IMR-90 (cell line): ENCODE measurements around the gene MAPK10. TPM values are rescaled to one million over a fixed set of nuclear protein-coding genes. Genes with fewer than 3 reads are reported as not detected.

Experiments
- ATAC-seq: fragments of 200-7000 bp; cut with Tn5 transposase; 2 replicates; pipeline ENCODE4 v1.9.1; 2020; ENCODE audit warnings: low read depth, mild to moderate bottlenecking, moderate library complexity
- BruUV-seq: library from RNA; stranded (reverse); fragments of 400-500 nt; replicated peaks from 2 replicates; lab custom pipeline; 2021; lab: Mats Ljungman, UMichigan
- CTCF ChIA-PET: fragments of 300-600 bp; formaldehyde crosslinking; extraction: SDS; loops from one replicate; lab custom pipeline; 2021; ENCODE audit warnings: antibody characterized with exemption; lab: Yijun Ruan, JAX
- POLR2A ChIA-PET: fragments of 300-600 bp; sonication (Branson Sonifier 250); formaldehyde crosslinking; loops from one replicate; lab custom pipeline; 2022; ENCODE audit warnings: antibody characterized with exemption; ENCODE audit not compliant: unreplicated experiment; lab: Charles Lee
- DNase-seq: peaks from one replicate; pipeline ENCODE4 v3.0.0; 2013
- H2AFZ ChIP-seq: replicated peaks from 2 replicates; pipeline ENCODE3; 2013; ENCODE audit warnings: low read length, mild to moderate bottlenecking; ENCODE audit not compliant: poor library complexity
- H2AK5ac ChIP-seq: 2 replicates; pipeline ENCODE4 v1.6.1; 2013; ENCODE audit warnings: low read depth, low read length, inconsistent platforms
- H2AK9ac ChIP-seq: replicated peaks from 2 replicates; pipeline ENCODE3; 2013; ENCODE audit warnings: mild to moderate bottlenecking, low read depth, low read length, moderate library complexity; ENCODE audit not compliant: poor library complexity
- H2BK120ac ChIP-seq: 2 replicates; pipeline ENCODE4 v1.6.1; 2013; ENCODE audit warnings: low read depth, low read length, inconsistent platforms
- H2BK15ac ChIP-seq: 3 replicates; pipeline ENCODE4 v1.6.1; 2013; ENCODE audit warnings: low read depth, low read length, inconsistent platforms
- H2BK20ac ChIP-seq: 2 replicates; pipeline ENCODE4 v1.6.1; 2013; ENCODE audit warnings: low read depth, mild to moderate bottlenecking, inconsistent platforms, low read length, moderate library complexity
- H2BK5ac ChIP-seq: 2 replicates; pipeline ENCODE4 v1.6.1; 2013; ENCODE audit warnings: mild to moderate bottlenecking, low read depth, low read length, inconsistent platforms; ENCODE audit not compliant: poor library complexity, severe bottlenecking
- H3K14ac ChIP-seq: replicated peaks from 2 replicates; pipeline ENCODE4 v1.6.1; 2013; ENCODE audit warnings: low read depth, low read length, inconsistent platforms
- H3K18ac ChIP-seq: 2 replicates; pipeline ENCODE4 v1.6.1; 2013; ENCODE audit warnings: low read depth, low read length, control low read depth
- H3K23ac ChIP-seq: 2 replicates; pipeline ENCODE4 v1.6.1; 2013; ENCODE audit warnings: low read depth, low read length, inconsistent platforms
- H3K27ac ChIP-seq: 2 replicates; pipeline ENCODE4 v1.5.1; 2013; ENCODE audit warnings: mild to moderate bottlenecking, control low read depth, low read length; ENCODE audit not compliant: insufficient read depth
- H3K27me3 ChIP-seq: 2 replicates; pipeline ENCODE4 v1.6.1; 2013; ENCODE audit warnings: low read length; ENCODE audit not compliant: control insufficient read depth, insufficient read depth
- H3K36me3 ChIP-seq: 2 replicates; pipeline ENCODE4 v1.6.1; 2013; ENCODE audit warnings: low read length, mixed read lengths; ENCODE audit not compliant: control insufficient read depth, insufficient read depth
- H3K4ac ChIP-seq: 2 replicates; pipeline ENCODE4 v1.6.1; 2013; ENCODE audit warnings: low read depth, low read length, inconsistent platforms
- H3K4me1 ChIP-seq: 2 replicates; pipeline ENCODE4 v1.6.1; 2013; ENCODE audit warnings: low read length, mixed read lengths; ENCODE audit not compliant: control insufficient read depth, insufficient read depth
- H3K4me2 ChIP-seq: 2 replicates; pipeline ENCODE4 v1.6.1; 2013; ENCODE audit warnings: low read depth, mild to moderate bottlenecking, control low read depth, low read length, moderate library complexity
- H3K4me3 ChIP-seq: 2 replicates; pipeline ENCODE4 v1.5.1; 2013; ENCODE audit warnings: low read depth, mild to moderate bottlenecking, control low read depth, low read length, moderate library complexity; ENCODE audit not compliant: insufficient read depth
- H3K56ac ChIP-seq: 2 replicates; pipeline ENCODE4 v1.6.1; 2013; ENCODE audit warnings: low read length, inconsistent platforms; ENCODE audit not compliant: insufficient read depth; ENCODE audit errors: extremely low read depth
- H3K79me1 ChIP-seq, 2 experiments: 2 replicates each; pipeline ENCODE4 v1.6.1; 2013; ENCODE audit warnings: low read length in 2 of 2, inconsistent platforms in 1 of 2, low read depth in 1 of 2
- H3K9ac ChIP-seq: 2 replicates; pipeline ENCODE4 v1.6.1; 2013; ENCODE audit warnings: low read depth, low read length, control low read depth
- H3K9me1 ChIP-seq: 2 replicates; pipeline ENCODE4 v1.6.1; 2013; ENCODE audit warnings: low read length, inconsistent platforms; ENCODE audit not compliant: insufficient read depth
- H3K9me3 ChIP-seq: 2 replicates; pipeline ENCODE4 v1.6.1; 2013; ENCODE audit warnings: low read length; ENCODE audit not compliant: control insufficient read depth, insufficient read depth
- H4K20me1 ChIP-seq: 2 replicates; pipeline ENCODE4 v1.6.1; 2013; ENCODE audit warnings: low read length, inconsistent platforms; ENCODE audit not compliant: insufficient read depth
- H4K5ac ChIP-seq: 2 replicates; pipeline ENCODE4 v1.6.1; 2013; ENCODE audit warnings: mild to moderate bottlenecking, low read depth, low read length, control low read depth
- H4K8ac ChIP-seq, 2 experiments: 2 replicates each; pipeline ENCODE4 v1.6.1; 2013; ENCODE audit warnings: low read depth in 2 of 2, low read length in 2 of 2, control low read depth in 1 of 2, inconsistent platforms in 1 of 2
- H4K91ac ChIP-seq: 2 replicates; pipeline ENCODE4 v1.6.1; 2013; ENCODE audit warnings: low read depth, low read length, inconsistent platforms; ENCODE audit not compliant: insufficient read depth
- RFX5 ChIP-seq: IDR thresholded peaks from 2 replicates; pipeline ENCODE4 v1.8.0; 2012; ENCODE audit warnings: low read depth, mild to moderate bottlenecking, low read length, moderate library complexity
- WGBS, 2 experiments: methylation state at CpG; one replicate each; pipeline versions ENCODE4 v1.1.5 to v1.1.7; 2013; ENCODE audit warnings: missing lambda C conversion rate in 2 of 2; ENCODE audit not compliant: insufficient read length in 1 of 2; ENCODE audit errors: extremely low coverage in 2 of 2; 5-methylcytosine and 5-hydroxymethylcytosine counted together
- dilution Hi-C: fragments of 300-500 bp; cut with HindIII; formaldehyde crosslinking; loops from one replicate; pipeline ENCODE4 v1.14.3; 2018; ENCODE audit warnings: low sequenced_read_pairs; ENCODE audit not compliant: unreplicated experiment
- in situ Hi-C: fragments of 300-500 bp; cut with MboI; formaldehyde crosslinking; loops from 3 replicates; pipeline ENCODE4 v1.14.3; 2019; ENCODE audit warnings: low sequenced_read_pairs, inconsistent platforms, mixed read lengths
- intact Hi-C: fragments of 100-400 bp; cut with micrococcal nuclease; formaldehyde crosslinking; loops from 2 replicates; pipeline ENCODE4 v1.10.0; 2022
- polyA plus RNA-seq, 3 experiments: library from polyadenylated mRNA; depleted of rRNA; stranded (reverse); fragments of >200 nt; gene quantifications; 2 replicates each; pipeline ENCODE4 v1.2.3, GENCODE V29; 2012; ENCODE audit warnings: low replicate concordance in 1 of 3
- total RNA-seq: library from RNA; depleted of rRNA; stranded (reverse); fragments of >200 nt; gene quantifications from 2 replicates; pipeline ENCODE4 v1.2.3, GENCODE V29; 2012

MAPK10 gene
- total and polyA plus RNA-seq, 2 of the 4 experiments (the other 2 are of a cell fraction) = 2.8 to 6.5 TPM

- 69% methylated on average over 5 of the region's 11 CpGs; no CpG with 5 or more reads in 1 of the 2 experiments for WGBS, 2 experiments
- intact Hi-C loops (loop anchor here (5.0 kb wide), 1 partner anchor 567 kb away; no protein-coding TSS in a partner anchor), dilution Hi-C loops (no loop called here), in situ Hi-C loops (no loop called here)
- no peaks in the 10 kb centered on the region for H3K9me3 ChIP-seq
- H3K36me3 ChIP-seq = no peaks in the 10 kb centered on the region
- no peak overlapping the region for H3K27ac ChIP-seq
- TF ChIP-seq RFX5 = no peak
- no peak overlapping the region for H3K4me3 ChIP-seq
- peak overlapping the region; percentile 54 for H2AFZ ChIP-seq
- H2AK5ac ChIP-seq = no peak overlapping the region
- H4K5ac ChIP-seq = no peak overlapping the region
- no TSS peak for BruUV-seq
- no peak overlapping the region for H2BK120ac ChIP-seq
- no peak overlapping the region for H3K14ac ChIP-seq
- no peak overlapping the region for H3K56ac ChIP-seq
- H2AK9ac ChIP-seq = no peak overlapping the region
- no peaks in the 10 kb centered on the region for H3K27me3 ChIP-seq
- H3K18ac ChIP-seq = no peak overlapping the region
- no peaks in the 10 kb centered on the region for H4K20me1 ChIP-seq
- no peak overlapping the region for H2BK5ac ChIP-seq
- POLR2A ChIA-PET = no interaction called here
- no peaks in the 10 kb centered on the region for H3K79me1 ChIP-seq
- no peak overlapping the region for H2BK20ac ChIP-seq
- no peak overlapping the region for H4K8ac ChIP-seq
- DNase-seq (no peak), ATAC-seq (no peak)
- H3K4me2 ChIP-seq = no peak overlapping the region
- H2BK15ac ChIP-seq = no peak overlapping the region
- H4K91ac ChIP-seq = no peak overlapping the region
- CTCF ChIA-PET = interaction anchor here (0.7 to 1.2 kb wide), 2 partner anchors 11 to 120 kb away, joined by 4 read pairs; no protein-coding TSS in a partner anchor
- H3K23ac ChIP-seq = no peak overlapping the region
- no peak overlapping the region for H3K4ac ChIP-seq
- H3K4me1 ChIP-seq = no peaks in the 10 kb centered on the region
- H3K9me1 ChIP-seq = no peaks in the 10 kb centered on the region
- no peak overlapping the region for H3K9ac ChIP-seq
These were observed 65.0 kb downstream of the MAPK10 start for GRCh38 chr4:86294883-86295282.
